SK-MEL-5 (cell line): Measurements from ENCODE around the gene CCDC13. TPM values are rescaled to one million over a fixed set of nuclear protein-coding genes. Genes with fewer than 3 reads are reported as not detected.
A peak's percentile ranks its signal among the peaks of the same experiment; 100 is the strongest.

Experiments
- DNase-seq: peaks from one replicate; pipeline ENCODE4 v3.0.0-alpha.2; 2016; ENCODE audit warnings: low read depth, low spot score
- in situ Hi-C: cut with HindIII; loops from 2 replicates; pipeline ENCODE4 v1.10.0; 2016; ENCODE audit warnings: low sequenced_read_pairs, high pct_unique_total_duplicates, low pct_unique_long_range_greater_than_20kb
- small RNA-seq, 2 experiments: library from RNA; depleted of rRNA; stranded (forward); fragments of <200 nt; gene quantifications; one replicate each; pipeline ENCODE3, GENCODE V24; 2014
- total RNA-seq: library from RNA; depleted of rRNA; stranded (reverse); fragments of >200 nt; shearing (Covaris generic); gene quantifications from 2 replicates; pipeline ENCODE4 v1.2.3, GENCODE V29; 2014; rRNA removed

The CCDC13 gene
- total RNA-seq, 1 experiment from 2014 or later: 0.48 TPM

- in situ Hi-C loops: no loop called here
- DNase-seq: no peak
Observed at GRCh38 chr3:42728668-42729364, 44.2 kb downstream of the CCDC13 start.

DNA sequence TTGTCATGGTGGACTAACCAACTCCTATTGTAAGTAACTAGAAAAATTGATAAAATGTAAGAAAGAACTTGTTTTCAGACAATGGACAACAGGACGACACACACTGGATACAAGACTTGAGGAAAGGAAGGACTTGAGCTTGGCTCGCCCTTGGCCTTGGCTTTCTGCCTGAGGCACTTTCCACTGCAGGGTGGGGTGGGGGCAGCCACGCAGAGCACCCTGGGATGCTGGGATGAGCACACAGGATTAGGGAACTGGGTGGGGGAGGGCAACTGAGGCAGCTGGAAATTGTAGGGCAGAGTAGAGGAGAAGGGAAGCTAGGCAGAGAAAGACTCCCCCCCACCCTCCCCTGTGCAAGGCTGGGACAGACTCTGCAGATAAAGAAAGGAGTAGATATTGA lies 45.0 kb downstream of the CCDC13 start:
- in situ Hi-C loops: no loop called here
- no peak for DNase-seq

GRCh38 chr3:42725454-42725853 lies 47.6 kb downstream of the CCDC13 start:
- peak; percentile 83 for DNase-seq
- in situ Hi-C loops: no loop called here

- in situ Hi-C loops: no loop called here
- peak; percentile 34 for DNase-seq
Observed at GRCh38 chr3:42723219-42723618, 49.8 kb downstream of the CCDC13 start.

Small RNA genes lying within 50 kb of the gene (small RNA-seq; reads per million reads assigned to genes)
- gene CCDC13: 0 reads per million in 2 experiments

Other genes with a start within 250 kb of the CCDC13 start
- 59.2 and 62.4 TPM in 2 replicates for gene SEC22C, start 191.3 kb downstream of the CCDC13 start, total RNA-seq
- 24.9 and 26.0 TPM in 2 replicates for gene SS18L2, start 182.4 kb downstream of the CCDC13 start, total RNA-seq
- gene NKTR, start 172.6 kb downstream of the CCDC13 start, total RNA-seq: 18.9 and 19.0 TPM in 2 replicates
- gene ZBTB47, start 119.6 kb downstream of the CCDC13 start, total RNA-seq: 2.6 and 2.9 TPM in 2 replicates
- gene KLHL40, start 87.7 kb downstream of the CCDC13 start, total RNA-seq: not detected in 2 replicates
- not detected in 2 replicates for gene HHATL, start 70.5 kb downstream of the CCDC13 start, total RNA-seq
- gene HIGD1A, start 31.2 kb upstream of the CCDC13 start, total RNA-seq: 165 and 193 TPM in 2 replicates
- gene ACKR2, start 36.2 kb upstream of the CCDC13 start, total RNA-seq: not detected in 2 replicates
- not detected in 2 replicates for gene CYP8B1, start 102.6 kb upstream of the CCDC13 start, total RNA-seq
- 0.13 TPM in 1 of 2 replicates, not detected in the other for gene ZNF662, start 132.9 kb upstream of the CCDC13 start, total RNA-seq
- gene GASK1A, start 206.1 kb upstream of the CCDC13 start, total RNA-seq: 0.11 TPM in 1 of 2 replicates, not detected in the other